ENCODE measurements around the gene MCM5. TPM values are rescaled to one million over a fixed set of nuclear protein-coding genes. Genes with fewer than 3 reads are reported as not detected.

MCM5 gene
- total and polyA plus RNA-seq, 2 of the 13 experiments (the other 11 are each of a cell fraction or from before 2014, with no cell fraction given): 40.2 to 93.5 TPM

- TF ChIP-seq ZNF232 (CRISPR knock-in tag; IDR thresholded peaks at IDR 0.05; ENCODE audit: borderline replicate concordance) (no peak), SOX6 (IDR thresholded peaks at IDR 0.05) (no peak), SOX6 (CRISPR knock-in tag; IDR thresholded peaks at IDR 0.05) (peak; percentile 80), ZNF550 (CRISPR knock-in tag; IDR thresholded peaks at IDR 0.05; ENCODE audit: borderline replicate concordance) (no peak), ZNF784 (CRISPR knock-in tag; IDR thresholded peaks at IDR 0.05; ENCODE audit: borderline replicate concordance) (no peak), TBP (CRISPR knock-in tag; IDR thresholded peaks at IDR 0.05) (0 out of 2 replicates have a peak, but pooled peaks have one; percentile 66), NKX3-1 (CRISPR knock-in tag; IDR thresholded peaks at IDR 0.05) (0 out of 2 replicates have a peak, but pooled peaks have one; percentile 65), SNAPC4 (CRISPR knock-in tag; IDR thresholded peaks at IDR 0.05) (no peak), ZNF468 (CRISPR knock-in tag; IDR thresholded peaks at IDR 0.05) (no peak), CREM (IDR thresholded peaks at IDR 0.05) (no peak), CREM (CRISPR knock-in tag; IDR thresholded peaks at IDR 0.05) (no peak), CBFB (CRISPR knock-in tag; IDR thresholded peaks at IDR 0.05) (peak; percentile 85), NFKB2 (CRISPR knock-in tag; IDR thresholded peaks at IDR 0.05; ENCODE audit: borderline replicate concordance) (peak; percentile 65; the same call in 1 of the 2 replicates), PCBP2 (optimal IDR thresholded peaks at IDR 0.05; ENCODE audit: low read depth, low read length, poor library complexity, severe bottlenecking) (no peak), ZSCAN30 (CRISPR knock-in tag; IDR thresholded peaks at IDR 0.05) (no peak), ZNF772 (CRISPR knock-in tag; IDR thresholded peaks at IDR 0.05) (0 out of 2 replicates have a peak, but pooled peaks have one; percentile 82), RBAK (CRISPR knock-in tag; IDR thresholded peaks at IDR 0.05) (no peak), ZBTB20 (CRISPR knock-in tag; IDR thresholded peaks at IDR 0.05; ENCODE audit: borderline replicate concordance, low read depth) (peak; percentile 49; the same call in 1 of the 2 replicates), CBX5 (CRISPR knock-in tag; IDR thresholded peaks at IDR 0.05; ENCODE audit: borderline replicate concordance) (peak; percentile 54; the same call in 1 of the 2 replicates), MAFF (IDR thresholded peaks at IDR 0.05; ENCODE audit: low read depth, low read length) (no peak), FOXP1 (IDR thresholded peaks at IDR 0.05) (no peak), FOXP1 (CRISPR knock-in tag; IDR thresholded peaks at IDR 0.05) (peak; percentile 35; the same call in 1 of the 2 replicates), ZBTB44 (CRISPR knock-in tag; IDR thresholded peaks at IDR 0.05) (no peak), NCOA2 (CRISPR knock-in tag; IDR thresholded peaks at IDR 0.05) (peak; percentile 40; the same call in 1 of the 2 replicates), NFKBIZ (CRISPR knock-in tag; IDR thresholded peaks at IDR 0.05) (peak; percentile 66; the same call in 1 of the 2 replicates)
These were observed 19.2 kb upstream of the MCM5 start, which contains the start of gene HMOX1 (continued) for GRCh38 chr22:35380537-35381423.

Data from HepG2 (cell line).